HG03575 (cell line): ENCODE results near the gene CHD1L.
"Not testable (repeated sequence)": the region's sequence is repeated elsewhere in the genome, so short reads cannot be mapped to it uniquely, and the experiment has no call there.

Source experiments
- ATAC-seq: cut with Tn5 transposase; IDR thresholded peaks from one replicate; pipeline ENCODE4 v1.9.1; 2021; ENCODE audit not compliant: unreplicated experiment, insufficient number of reproducible peaks, low FRiP score; ENCODE audit errors: extremely low read depth

CHD1L gene

DNA sequence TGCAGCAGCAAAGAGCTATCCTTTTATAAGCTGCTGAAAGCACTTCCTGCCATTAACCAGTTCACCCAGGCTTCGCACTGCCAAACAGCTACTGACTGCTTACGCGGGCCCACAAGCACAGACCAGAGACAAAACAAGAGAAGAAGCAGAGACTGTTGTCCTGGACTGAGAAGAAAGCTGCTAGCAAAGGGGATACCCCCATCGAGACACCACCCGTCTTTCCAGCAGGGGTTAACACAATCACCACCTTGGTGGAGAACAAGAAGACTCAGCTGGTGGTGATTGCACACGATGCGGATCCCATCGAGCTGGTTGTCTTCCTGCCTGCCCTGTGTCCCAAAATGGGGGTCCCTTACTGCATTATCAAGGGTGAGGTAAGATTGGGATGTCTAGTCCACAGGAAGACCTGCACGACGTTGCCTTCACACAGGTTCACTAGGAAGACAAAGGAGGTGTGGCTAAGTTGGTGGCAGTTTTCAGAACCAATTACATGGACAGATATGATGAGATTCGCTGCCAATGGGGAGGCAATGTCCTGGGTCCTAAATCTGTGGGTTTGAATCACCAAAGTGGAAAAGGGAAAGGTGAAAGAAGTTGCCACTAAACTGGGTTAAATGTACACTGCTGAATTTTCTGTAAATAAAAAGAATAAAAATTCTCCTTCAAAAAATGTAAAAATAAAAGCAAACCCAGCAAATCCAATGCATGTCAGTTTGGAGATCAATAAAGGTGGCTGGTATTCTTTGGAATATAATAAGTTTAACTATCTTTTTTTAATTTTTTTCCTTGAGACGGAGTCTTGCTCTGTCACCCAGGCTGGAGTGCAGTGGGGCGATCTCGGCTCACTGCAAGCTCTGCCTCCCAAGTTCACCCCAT lies 18.5 kb upstream of the CHD1L start:
- ATAC-seq, result no peak

DNA sequence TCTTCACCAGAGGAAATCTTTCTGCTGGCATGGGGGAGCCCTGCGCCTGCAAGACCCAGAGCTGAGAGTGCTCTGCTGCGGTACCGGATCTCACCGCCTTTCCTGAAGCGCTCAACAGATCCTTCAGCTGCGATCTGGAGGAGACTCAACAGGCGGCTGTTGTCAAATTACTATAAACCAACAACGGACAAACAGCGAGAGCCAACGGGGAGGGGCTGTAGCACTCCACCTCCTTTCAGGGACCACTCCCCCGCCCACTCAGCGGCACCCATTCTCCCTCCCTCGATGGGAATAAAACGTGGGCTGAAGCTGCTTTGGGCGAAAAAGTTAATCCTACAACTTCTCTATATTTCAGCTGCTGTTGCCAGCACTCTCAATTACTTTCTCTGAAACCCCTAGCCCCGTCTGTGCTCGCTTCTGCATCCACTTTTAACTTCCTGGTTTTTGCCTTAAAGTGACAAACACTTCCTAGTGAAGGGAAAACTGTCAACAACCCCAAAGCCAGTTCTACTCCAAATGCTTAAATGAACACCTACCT lies 17.2 kb upstream of the CHD1L start, which contains the start of gene FMO5:
Gene FMO5 (minus strand): TSS at position 147 of the 538 bp plus-strand sequence. CDS start 310 bp downstream, outside the sequence.
- ATAC-seq, result no peak

DNA sequence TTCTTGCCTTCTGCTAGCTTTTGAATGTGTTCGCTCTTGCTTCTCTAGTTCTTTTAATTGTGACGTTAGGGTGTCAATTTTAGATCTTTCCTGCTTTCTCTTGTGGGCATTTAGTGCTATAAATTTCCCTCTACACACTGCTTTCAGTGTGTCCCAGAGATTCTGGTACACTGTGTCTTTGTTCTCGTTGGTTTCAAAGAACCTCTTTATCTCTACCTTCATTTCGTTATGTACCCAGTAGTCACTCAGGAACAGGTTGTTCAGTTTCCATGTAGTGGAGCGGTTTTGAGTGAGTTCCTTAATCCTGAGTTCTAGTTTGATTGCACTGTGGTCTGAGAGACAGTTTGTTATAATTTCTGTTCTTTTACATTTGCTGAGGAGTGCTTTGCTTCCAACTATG lies 11.5 kb upstream of the CHD1L start:
- not testable (repeated sequence) for ATAC-seq

DNA sequence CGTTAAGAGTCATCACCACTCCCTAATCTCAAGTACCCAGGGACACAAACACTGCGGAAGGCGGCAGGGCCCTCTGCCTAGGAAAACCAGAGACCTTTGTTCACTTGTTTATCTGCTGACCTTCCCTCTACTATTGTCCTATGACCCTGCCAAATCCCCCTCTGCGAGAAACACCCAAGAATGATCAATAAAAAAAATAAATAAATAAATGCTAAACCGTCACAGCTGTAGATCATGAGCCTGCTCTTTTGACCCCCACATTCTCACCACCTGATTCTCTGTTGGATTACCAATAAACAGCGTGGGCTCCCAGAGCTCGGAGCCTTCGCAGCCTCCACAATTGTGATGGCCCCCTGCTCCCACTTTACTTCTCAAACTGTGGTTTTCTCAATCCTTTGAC lies 8.6 kb upstream of the CHD1L start:
- not testable (repeated sequence) for ATAC-seq

DNA sequence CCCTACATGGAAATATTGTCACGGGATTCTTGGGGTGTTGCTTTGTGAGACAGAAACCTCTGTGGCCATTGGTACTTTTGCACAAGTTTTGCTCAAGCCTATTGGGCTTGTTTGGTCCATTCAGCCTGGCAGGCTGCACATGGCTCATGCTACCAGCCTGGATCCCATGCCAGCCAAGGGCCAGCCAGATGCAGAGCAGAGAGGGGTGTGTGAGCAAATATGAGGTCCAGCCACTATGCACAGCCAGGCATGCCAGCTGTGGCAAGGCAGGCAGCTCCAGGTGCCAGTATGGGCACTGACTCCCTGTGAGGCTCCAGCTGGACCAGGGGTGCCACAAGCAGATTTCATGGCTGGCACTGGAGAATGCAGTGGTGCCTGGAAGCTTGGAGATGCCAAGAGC lies 6.7 kb upstream of the CHD1L start:
- ATAC-seq, result no peak

GRCh38 chr1:147236448-147236847 lies 6.0 kb upstream of the CHD1L start:
- no peak for ATAC-seq

GRCh38 chr1:147236959-147237791 lies 5.3 kb upstream of the CHD1L start:
- no peak for ATAC-seq

- ATAC-seq, result no peak
Observed at GRCh38 chr1:147238053-147238902, 4.2 kb upstream of the CHD1L start.

GRCh38 chr1:147238925-147239820 lies 3.3 kb upstream of the CHD1L start:
- no peak for ATAC-seq

DNA sequence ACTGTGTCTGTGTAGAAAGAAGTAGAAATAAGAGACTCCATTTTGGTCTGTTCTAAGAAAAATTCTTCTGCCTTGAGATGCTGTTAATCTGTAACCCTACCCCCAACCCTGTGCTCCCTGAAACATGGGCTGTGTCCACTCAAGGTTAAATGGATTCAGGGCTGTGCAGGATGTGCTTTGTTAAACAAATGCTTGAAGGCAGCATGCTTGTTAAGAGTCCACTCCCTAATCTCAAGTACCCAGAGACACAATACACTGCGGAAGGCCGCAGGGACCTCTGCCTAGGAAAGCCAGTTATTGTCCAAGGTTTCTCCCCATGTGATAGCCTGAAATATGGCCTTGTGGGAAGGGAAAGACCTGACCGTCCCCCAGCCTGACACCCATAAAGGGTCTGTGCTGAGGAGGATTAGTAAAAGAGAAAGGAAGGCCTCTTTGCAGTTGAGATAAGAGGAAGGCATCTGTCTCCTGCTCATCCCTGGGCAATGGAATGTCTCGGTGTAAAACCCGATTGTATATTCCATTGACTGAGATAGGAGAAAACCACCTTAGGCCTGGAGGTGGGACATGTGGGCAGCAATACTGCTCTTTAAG lies 2.3 kb upstream of the CHD1L start:
- ATAC-seq, result not testable (repeated sequence)

DNA sequence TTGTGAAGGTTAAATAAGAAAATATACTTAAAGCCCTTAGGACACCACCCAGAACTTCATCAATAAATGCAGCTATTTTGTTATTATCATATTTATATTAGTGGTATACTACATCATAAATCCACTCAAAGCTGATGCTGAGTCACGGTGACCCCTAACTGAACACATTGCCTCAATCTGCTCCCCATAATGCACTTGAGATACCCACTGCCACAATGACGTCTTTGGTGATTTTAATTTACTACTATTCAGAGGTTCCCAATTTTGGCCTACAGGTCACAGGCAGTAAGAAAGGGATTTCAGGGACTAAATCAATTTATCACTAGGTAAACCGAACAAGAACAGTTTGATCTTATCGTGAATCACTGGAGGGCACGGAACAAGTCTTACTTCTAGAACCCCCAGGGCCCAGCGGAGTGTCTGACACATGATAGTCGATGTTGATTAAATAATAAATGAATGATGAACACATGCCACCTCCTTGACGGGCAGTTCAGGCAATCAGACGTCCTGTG lies 493 bp upstream of the CHD1L start:
- ATAC-seq, result no peak

GRCh38 chr1:147243228-147243685 lies 773 bp downstream of the CHD1L start:
- no peak for ATAC-seq

DNA sequence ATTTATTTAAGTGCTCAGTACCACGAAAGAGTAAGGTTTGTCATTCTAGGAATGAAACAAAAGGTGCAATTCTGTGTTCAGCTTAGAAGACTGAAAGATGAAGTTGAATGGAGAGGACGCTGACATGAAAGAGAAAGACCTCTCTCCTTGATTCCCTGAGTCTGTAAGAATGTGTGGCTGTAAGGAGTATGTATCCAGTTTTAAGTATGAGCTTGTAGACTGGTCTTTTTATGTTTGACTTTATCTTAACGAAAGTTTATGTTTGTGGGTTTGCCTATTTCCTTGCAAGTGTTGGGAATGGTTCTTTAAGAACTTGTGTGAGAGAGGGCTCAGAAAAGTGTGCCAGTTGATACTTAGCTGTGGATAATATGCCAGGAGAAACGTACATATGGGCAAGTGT lies 1.4 kb downstream of the CHD1L start:
- no peak for ATAC-seq

- ATAC-seq, result no peak
Observed at GRCh38 chr1:147245129-147245528, 2.6 kb downstream of the CHD1L start.

- ATAC-seq, result no peak
Observed at GRCh38 chr1:147245586-147246021, 3.1 kb downstream of the CHD1L start.

- no peak for ATAC-seq
Observed at GRCh38 chr1:147246044-147246690, 3.7 kb downstream of the CHD1L start.
